Stimulated activated naive B cell treated with anti-CD40 and anti-IgM and Interleukin-4, amounts not matched to agents 10 μg/mL and 1 μg/mL and 100 μg/mL, for 72 hours (primary cell): ENCODE data around the gene PTPRF.

Experiments used
- ATAC-seq, 2 donors: fragments of 150-1000 bp; cut with Tn5 transposase; replicated peaks; 2 replicates each; pipeline ENCODE4 v1.10.0; 2021; ENCODE audit warnings: moderate library complexity in 1 of 2
- DNase-seq: peaks from one replicate; pipeline ENCODE4 v3.0.0; 2021
- H3K27ac Mint-ChIP-seq: one replicate; pipeline ENCODE4 v1.8.0; 2022; ENCODE audit warnings: mild to moderate bottlenecking, mixed read lengths
- H3K27me3 Mint-ChIP-seq, 2 donors: one replicate each; pipeline ENCODE4 v1.8.0; 2022; ENCODE audit warnings: mixed read lengths in 2 of 2
- H3K36me3 Mint-ChIP-seq, 2 donors: one replicate each; pipeline ENCODE4 v1.8.0; 2022; ENCODE audit warnings: mixed read lengths in 2 of 2, mild to moderate bottlenecking in 1 of 2
- H3K4me1 Mint-ChIP-seq, 2 donors: one replicate each; pipeline ENCODE4 v1.8.0; 2022; ENCODE audit warnings: mixed read lengths in 2 of 2, mild to moderate bottlenecking in 1 of 2
- H3K4me3 Mint-ChIP-seq, 2 donors: one replicate each; pipeline ENCODE4 v1.8.0; 2022; ENCODE audit warnings: mild to moderate bottlenecking in 2 of 2, mixed read lengths in 2 of 2, moderate library complexity in 1 of 2
- H3K9me3 Mint-ChIP-seq, 2 donors: one replicate each; pipeline ENCODE4 v1.8.0; 2022; ENCODE audit warnings: mixed read lengths in 2 of 2, mild to moderate bottlenecking in 1 of 2

The PTPRF gene

DNA sequence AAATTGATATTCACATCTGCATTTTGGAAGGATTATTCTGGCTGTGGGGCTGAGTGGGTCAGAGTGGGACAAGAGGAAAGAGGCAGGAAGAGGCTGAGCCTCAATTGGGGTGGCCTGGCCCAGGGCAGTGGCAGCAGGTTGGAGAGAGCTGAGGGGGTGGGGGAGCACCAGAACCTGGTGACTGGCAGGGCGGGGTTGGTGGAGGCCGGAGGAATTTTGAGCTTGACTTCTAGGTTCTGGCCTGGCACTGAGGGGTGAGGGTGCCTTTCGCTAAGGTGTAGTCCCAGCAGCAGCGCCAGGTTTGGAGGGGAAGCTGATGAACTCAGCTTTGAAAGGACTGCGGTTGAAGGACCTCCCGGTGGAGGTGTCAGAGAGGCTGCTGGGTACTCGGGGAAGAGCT lies 85.7 kb downstream of the PTPRF start:
- no peaks in the 10 kb centered on the region for H3K4me1 Mint-ChIP-seq
- no peaks in the 10 kb centered on the region for H3K36me3 Mint-ChIP-seq
- DNase-seq (no peak), ATAC-seq (no peak)
- no peak overlapping the region for H3K4me3 Mint-ChIP-seq
- no peak overlapping the region for H3K27ac Mint-ChIP-seq
- peaks cover 16 to 23% of the 10 kb centered on the region in 2 donors for H3K27me3 Mint-ChIP-seq
- H3K9me3 Mint-ChIP-seq, result no peaks in the 10 kb centered on the region

DNA sequence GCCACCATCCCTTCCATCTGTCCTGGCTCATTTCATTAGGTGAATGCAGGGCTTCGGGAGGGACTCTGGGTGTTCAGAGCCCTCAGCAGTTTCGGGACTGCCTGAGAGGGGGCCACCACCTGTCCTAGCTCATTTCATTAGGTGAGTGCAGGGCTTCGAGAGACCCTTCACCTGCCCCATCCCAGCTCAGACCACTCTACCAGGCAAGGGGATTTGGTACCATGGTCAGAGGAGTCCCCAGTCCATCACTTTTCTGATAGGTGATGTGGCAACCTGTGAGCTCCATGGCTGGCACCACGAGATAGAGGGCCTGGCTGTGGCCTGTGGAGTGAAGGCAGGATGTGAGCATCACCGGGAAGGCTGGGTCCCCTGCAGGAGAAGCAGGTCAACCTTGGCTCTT lies 86.3 kb downstream of the PTPRF start:
- no peak for DNase-seq
- H3K9me3 Mint-ChIP-seq, result no peaks in the 10 kb centered on the region
- H3K4me1 Mint-ChIP-seq, result no peaks in the 10 kb centered on the region
- no peak for ATAC-seq
- no peaks in the 10 kb centered on the region for H3K36me3 Mint-ChIP-seq
- H3K27me3 Mint-ChIP-seq, result peaks cover 10 to 17% of the 10 kb centered on the region in 2 donors
- H3K27ac Mint-ChIP-seq, result no peak overlapping the region
- no peak overlapping the region for H3K4me3 Mint-ChIP-seq

DNA sequence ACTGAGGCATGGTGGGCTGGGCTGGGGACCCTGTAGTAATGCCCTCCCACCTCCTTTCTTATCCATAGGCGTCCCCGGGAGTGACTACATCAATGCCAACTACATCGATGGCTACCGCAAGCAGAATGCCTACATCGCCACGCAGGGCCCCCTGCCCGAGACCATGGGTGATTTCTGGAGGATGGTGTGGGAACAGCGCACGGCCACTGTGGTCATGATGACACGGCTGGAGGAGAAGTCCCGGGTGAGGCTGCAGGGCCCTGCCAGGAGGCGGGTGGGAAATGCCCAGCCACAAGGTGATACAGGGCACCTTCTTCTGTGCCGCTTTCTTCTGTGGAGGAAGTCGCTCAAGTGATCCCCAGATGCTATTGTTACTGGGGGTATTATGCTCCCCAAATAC lies 87.0 kb downstream of the PTPRF start:
- Mint-ChIP-seq H3K27ac (no peak overlapping the region), H3K36me3 (no peaks in the 10 kb centered on the region), H3K9me3 (no peaks in the 10 kb centered on the region), H3K4me1 (no peaks in the 10 kb centered on the region), H3K27me3 (peaks cover 5 to 14% of the 10 kb centered on the region in 2 donors), H3K4me3 (no peak overlapping the region)
- no peak for DNase-seq
- ATAC-seq, result no peak

DNA sequence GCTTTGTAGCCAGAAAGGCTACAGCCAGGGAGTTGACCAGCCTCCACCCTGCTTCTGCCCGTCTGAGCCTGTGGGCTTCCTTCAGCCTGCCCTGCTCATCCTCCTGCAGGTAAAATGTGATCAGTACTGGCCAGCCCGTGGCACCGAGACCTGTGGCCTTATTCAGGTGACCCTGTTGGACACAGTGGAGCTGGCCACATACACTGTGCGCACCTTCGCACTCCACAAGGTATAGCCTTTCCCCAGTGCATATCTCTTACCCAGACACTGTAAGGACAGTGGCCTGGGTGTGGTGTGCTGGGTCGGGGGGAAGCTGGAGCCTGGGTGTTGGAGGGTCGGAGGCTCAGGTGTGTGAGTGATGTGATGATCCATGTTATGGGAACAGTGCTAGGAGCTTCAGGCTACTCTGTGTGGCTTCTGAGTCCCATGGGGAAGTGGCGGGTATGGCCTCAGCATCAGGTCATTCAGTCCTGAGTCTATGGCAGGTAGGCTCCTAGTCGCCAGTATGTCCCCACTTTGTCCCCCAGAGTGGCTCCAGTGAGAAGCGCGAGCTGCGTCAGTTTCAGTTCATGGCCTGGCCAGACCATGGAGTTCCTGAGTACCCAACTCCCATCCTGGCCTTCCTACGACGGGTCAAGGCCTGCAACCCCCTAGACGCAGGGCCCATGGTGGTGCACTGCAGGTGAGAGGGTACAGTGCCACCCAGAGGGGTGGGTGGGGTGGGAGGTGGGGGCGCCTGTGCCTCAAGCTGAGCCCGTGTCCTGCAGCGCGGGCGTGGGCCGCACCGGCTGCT lies 88.0 kb downstream of the PTPRF start:
- no peaks in the 10 kb centered on the region for H3K9me3 Mint-ChIP-seq
- ATAC-seq, result no peak
- H3K27ac Mint-ChIP-seq, result no peak overlapping the region
- no peak overlapping the region for H3K4me3 Mint-ChIP-seq
- no peak for DNase-seq
- peaks cover 0 to 9% of the 10 kb centered on the region in 2 donors for H3K27me3 Mint-ChIP-seq
- no peaks in the 10 kb centered on the region for H3K4me1 Mint-ChIP-seq
- no peaks in the 10 kb centered on the region for H3K36me3 Mint-ChIP-seq

DNA sequence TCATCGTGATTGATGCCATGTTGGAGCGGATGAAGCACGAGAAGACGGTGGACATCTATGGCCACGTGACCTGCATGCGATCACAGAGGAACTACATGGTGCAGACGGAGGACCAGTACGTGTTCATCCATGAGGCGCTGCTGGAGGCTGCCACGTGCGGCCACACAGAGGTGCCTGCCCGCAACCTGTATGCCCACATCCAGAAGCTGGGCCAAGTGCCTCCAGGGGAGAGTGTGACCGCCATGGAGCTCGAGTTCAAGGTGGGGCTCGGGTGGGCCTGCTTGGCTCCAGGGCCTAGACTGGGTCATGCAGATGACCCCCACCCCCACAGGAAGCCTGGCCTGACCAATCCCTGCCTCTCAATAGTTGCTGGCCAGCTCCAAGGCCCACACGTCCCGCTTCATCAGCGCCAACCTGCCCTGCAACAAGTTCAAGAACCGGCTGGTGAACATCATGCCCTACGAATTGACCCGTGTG lies 88.7 kb downstream of the PTPRF start:
- H3K27ac Mint-ChIP-seq, result no peak overlapping the region
- ATAC-seq (no peak), DNase-seq (no peak)
- H3K27me3 Mint-ChIP-seq, result peaks cover 0 to 9% of the 10 kb centered on the region in 2 donors
- H3K9me3 Mint-ChIP-seq, result no peaks in the 10 kb centered on the region
- H3K4me1 Mint-ChIP-seq, result no peaks in the 10 kb centered on the region
- no peak overlapping the region for H3K4me3 Mint-ChIP-seq
- H3K36me3 Mint-ChIP-seq, result no peaks in the 10 kb centered on the region

DNA sequence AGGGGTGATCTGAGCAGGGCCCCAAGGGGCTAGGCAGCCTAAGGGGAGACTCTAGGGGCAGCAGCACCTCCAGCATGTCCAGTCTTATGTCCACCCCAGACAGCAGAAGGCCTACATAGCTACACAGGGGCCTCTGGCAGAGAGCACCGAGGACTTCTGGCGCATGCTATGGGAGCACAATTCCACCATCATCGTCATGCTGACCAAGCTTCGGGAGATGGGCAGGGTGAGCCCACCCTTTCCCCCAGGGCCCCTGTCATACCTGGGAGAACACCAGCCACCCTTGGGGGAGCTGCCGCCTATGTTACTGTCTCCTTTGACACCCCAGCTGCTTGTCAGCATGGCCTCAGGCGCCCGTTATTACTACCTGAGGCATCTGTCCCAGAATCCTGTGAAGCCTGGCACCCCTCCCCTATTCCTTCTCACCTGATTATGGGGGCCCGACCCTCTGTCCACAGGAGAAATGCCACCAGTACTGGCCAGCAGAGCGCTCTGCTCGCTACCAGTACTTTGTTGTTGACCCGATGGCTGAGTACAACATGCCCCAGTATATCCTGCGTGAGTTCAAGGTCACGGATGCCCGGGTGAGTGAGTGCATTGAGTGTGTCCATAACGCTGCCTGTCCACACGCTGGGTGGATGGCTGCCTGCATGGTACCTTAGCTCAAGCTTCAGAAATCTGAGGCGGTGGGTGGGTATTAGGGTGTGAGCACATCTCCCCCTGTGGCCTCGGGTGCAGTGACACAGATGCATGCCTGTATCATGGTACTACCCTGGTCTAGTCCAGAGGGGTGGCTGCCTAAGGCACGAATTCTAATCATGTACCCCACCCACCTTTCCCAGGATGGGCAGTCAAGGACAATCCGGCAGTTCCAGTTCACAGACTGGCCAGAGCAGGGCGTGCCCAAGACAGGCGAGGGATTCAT lies 89.6 kb downstream of the PTPRF start:
- Mint-ChIP-seq H3K27me3 (peaks cover 0 to 9% of the 10 kb centered on the region in 2 donors), H3K36me3 (no peaks in the 10 kb centered on the region), H3K4me3 (no peak overlapping the region), H3K4me1 (no peaks in the 10 kb centered on the region), H3K9me3 (no peaks in the 10 kb centered on the region), H3K27ac (no peak overlapping the region)
- DNase-seq (no peak), ATAC-seq (no peak)

DNA sequence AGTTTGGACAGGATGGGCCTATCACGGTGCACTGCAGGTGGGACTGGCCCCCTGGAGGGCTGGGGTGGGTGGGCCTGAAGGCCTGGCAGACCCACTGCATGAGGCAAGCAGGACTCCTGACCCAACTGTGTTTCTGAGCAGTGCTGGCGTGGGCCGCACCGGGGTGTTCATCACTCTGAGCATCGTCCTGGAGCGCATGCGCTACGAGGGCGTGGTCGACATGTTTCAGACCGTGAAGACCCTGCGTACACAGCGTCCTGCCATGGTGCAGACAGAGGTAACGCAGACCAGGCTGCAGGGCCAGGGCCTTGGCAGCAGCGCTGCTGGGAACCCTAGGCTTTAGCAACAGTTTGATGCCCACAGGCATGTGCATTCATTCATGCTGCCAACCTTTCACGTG lies 90.3 kb downstream of the PTPRF start:
- no peak for ATAC-seq

DNA sequence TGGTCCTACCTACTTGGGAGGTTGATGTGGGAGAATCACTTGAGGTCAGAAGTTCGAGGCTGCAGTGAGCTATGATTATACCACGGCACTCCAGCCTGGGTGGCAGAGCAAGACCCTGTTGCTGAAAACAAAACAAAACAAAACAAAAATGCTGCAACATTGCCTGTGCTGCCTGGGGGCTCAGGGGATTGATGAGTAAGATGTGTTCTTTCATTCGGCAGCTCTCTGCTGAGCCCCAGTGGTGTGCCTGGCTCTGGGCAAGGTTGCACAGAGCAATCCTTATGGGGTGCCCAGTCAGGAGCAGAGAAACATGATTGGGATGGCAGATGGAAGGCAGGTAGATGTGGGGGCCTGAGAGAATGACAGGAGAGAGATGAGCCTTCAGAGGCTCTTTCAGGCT lies 90.7 kb downstream of the PTPRF start:
- no peaks in the 10 kb centered on the region for H3K9me3 Mint-ChIP-seq
- H3K4me3 Mint-ChIP-seq, result no peak overlapping the region

More for the DNA sequence above, 90.3 kb downstream of the PTPRF start:
- no peak overlapping the region for H3K4me3 Mint-ChIP-seq
- H3K36me3 Mint-ChIP-seq, result no peaks in the 10 kb centered on the region
- peaks cover under 1 to 11% of the 10 kb centered on the region in 2 donors for H3K27me3 Mint-ChIP-seq
- no peaks in the 10 kb centered on the region for H3K9me3 Mint-ChIP-seq
- no peak overlapping the region for H3K27ac Mint-ChIP-seq
- H3K4me1 Mint-ChIP-seq, result no peaks in the 10 kb centered on the region
- no peak for DNase-seq

DNA sequence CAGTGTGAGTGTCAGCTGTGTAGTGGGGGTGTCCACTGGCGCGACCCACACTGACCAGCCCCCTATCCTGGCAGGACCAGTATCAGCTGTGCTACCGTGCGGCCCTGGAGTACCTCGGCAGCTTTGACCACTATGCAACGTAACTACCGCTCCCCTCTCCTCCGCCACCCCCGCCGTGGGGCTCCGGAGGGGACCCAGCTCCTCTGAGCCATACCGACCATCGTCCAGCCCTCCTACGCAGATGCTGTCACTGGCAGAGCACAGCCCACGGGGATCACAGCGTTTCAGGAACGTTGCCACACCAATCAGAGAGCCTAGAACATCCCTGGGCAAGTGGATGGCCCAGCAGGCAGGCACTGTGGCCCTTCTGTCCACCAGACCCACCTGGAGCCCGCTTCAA lies 91.2 kb downstream of the PTPRF start:
- no peak overlapping the region for H3K27ac Mint-ChIP-seq
- peaks cover 7 to 9% of the 10 kb centered on the region in 2 donors for H3K27me3 Mint-ChIP-seq
- no peak for ATAC-seq
- DNase-seq, result no peak
- no peak overlapping the region for H3K4me3 Mint-ChIP-seq
- no peaks in the 10 kb centered on the region for H3K36me3 Mint-ChIP-seq
- no peaks in the 10 kb centered on the region for H3K4me1 Mint-ChIP-seq
- no peaks in the 10 kb centered on the region for H3K9me3 Mint-ChIP-seq

More for the DNA sequence above, 90.7 kb downstream of the PTPRF start:
- ATAC-seq, result no peak
- no peaks in the 10 kb centered on the region for H3K36me3 Mint-ChIP-seq
- no peak for DNase-seq
- no peaks in the 10 kb centered on the region for H3K4me1 Mint-ChIP-seq
- H3K27me3 Mint-ChIP-seq, result peaks cover 5 to 10% of the 10 kb centered on the region in 2 donors
- H3K27ac Mint-ChIP-seq, result no peak overlapping the region

DNA sequence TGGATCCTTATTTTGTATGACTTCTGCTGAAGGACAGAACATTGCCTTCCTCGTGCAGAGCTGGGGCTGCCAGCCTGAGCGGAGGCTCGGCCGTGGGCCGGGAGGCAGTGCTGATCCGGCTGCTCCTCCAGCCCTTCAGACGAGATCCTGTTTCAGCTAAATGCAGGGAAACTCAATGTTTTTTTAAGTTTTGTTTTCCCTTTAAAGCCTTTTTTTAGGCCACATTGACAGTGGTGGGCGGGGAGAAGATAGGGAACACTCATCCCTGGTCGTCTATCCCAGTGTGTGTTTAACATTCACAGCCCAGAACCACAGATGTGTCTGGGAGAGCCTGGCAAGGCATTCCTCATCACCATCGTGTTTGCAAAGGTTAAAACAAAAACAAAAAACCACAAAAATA lies 91.8 kb downstream of the PTPRF start:
- no peaks in the 10 kb centered on the region for H3K4me1 Mint-ChIP-seq
- H3K4me3 Mint-ChIP-seq, result no peak overlapping the region
- peaks cover 7 to 11% of the 10 kb centered on the region in 2 donors for H3K27me3 Mint-ChIP-seq
- no peaks in the 10 kb centered on the region for H3K36me3 Mint-ChIP-seq
- ATAC-seq (no peak), DNase-seq (no peak)
- H3K9me3 Mint-ChIP-seq, result no peaks in the 10 kb centered on the region
- H3K27ac Mint-ChIP-seq, result no peak overlapping the region

DNA sequence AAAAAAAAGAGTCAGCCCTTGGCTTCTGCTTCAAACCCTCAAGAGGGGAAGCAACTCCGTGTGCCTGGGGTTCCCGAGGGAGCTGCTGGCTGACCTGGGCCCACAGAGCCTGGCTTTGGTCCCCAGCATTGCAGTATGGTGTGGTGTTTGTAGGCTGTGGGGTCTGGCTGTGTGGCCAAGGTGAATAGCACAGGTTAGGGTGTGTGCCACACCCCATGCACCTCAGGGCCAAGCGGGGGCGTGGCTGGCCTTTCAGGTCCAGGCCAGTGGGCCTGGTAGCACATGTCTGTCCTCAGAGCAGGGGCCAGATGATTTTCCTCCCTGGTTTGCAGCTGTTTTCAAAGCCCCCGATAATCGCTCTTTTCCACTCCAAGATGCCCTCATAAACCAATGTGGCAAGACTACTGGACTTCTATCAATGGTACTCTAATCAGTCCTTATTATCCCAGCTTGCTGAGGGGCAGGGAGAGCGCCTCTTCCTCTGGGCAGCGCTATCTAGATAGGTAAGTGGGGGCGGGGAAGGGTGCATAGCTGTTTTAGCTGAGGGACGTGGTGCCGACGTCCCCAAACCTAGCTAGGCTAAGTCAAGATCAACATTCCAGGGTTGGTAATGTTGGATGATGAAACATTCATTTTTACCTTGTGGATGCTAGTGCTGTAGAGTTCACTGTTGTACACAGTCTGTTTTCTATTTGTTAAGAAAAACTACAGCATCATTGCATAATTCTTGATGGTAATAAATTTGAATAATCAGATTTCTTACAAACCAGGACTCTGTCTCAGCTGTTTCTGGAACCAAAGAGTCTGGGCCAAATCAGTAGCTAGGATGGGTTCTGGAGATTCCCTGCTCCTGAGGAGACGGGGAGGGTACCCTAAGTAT lies 92.5 kb downstream of the PTPRF start:
- no peak for DNase-seq
- Mint-ChIP-seq H3K36me3 (no peaks in the 10 kb centered on the region), H3K9me3 (no peaks in the 10 kb centered on the region), H3K27me3 (peaks cover 7 to 11% of the 10 kb centered on the region in 2 donors), H3K4me3 (no peak overlapping the region), H3K27ac (no peak overlapping the region), H3K4me1 (no peaks in the 10 kb centered on the region)
- ATAC-seq, result no peak

DNA sequence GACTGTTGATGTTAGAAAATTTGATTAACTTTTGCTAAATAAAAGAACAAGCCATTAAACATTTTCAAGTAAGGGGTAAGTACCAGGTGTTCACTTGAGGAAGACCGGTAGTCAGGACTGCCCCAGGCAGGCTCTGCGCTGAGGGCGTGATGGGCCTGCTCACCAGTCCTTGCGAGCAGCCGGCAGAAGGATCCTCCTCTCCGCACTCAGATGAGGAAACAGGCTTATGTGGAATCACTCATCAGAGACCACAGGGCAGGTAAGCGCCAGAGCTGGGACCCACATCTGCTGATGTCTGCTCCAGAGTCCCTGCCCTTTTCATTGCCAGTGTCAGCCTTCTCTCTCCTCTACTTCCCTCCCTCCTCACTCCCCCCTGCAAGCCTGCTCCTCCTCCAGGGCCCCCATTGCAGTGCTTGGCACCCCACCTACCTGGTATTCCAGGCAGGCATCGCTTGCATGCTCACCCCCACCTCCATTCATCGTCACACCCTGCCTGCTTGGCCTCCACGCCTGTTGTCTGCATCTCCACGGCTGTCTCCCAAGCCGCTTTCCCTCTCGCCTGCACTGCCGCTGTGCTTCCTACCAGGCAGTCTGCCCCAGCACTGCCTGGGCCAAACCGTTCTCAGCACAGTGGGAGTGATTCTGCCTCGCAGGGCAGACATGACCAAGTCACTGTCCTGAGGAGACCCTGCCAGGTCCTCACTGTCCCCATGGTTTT lies 94.5 kb downstream of the PTPRF start:
- DNase-seq (no peak), ATAC-seq (no peak)
- H3K27me3 Mint-ChIP-seq, result peaks cover 7 to 11% of the 10 kb centered on the region in 2 donors
- peaks cover 0 to 1% of the 10 kb centered on the region in 2 donors for H3K4me1 Mint-ChIP-seq
- no peaks in the 10 kb centered on the region for H3K36me3 Mint-ChIP-seq
- no peak overlapping the region for H3K4me3 Mint-ChIP-seq
- H3K9me3 Mint-ChIP-seq, result no peaks in the 10 kb centered on the region
- H3K27ac Mint-ChIP-seq, result no peak overlapping the region

DNA sequence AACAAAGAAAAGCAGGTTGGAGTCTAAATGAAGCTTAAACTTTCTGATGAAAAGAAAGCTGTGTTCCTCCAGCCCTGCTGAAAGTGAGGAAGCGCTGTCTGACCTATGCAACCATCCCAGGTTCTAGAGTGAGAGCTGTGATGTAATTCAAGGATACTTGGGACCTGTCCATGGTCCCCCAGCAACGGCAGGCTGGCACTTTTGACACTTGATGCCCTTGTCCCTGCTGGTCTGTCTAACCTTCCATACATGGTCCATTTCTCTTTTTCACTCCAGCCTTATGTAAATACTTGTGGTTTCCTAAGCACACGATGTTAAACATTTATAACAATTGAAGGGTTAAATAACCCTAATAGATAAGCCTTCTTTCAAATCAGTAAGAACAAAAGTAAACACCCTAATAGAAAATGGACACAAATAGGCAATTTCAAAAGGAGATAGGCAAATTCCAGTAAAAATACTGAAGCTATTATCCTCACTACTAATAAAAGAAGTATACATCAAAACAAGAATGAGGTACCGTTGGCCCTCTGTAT lies 101.5 kb downstream of the PTPRF start:
- Mint-ChIP-seq H3K9me3 (no peaks in the 10 kb centered on the region), H3K4me1 (peaks cover 0 to 1% of the 10 kb centered on the region in 2 donors)

More for the DNA sequence above, 101.5 kb downstream of the PTPRF start:
- DNase-seq (no peak), ATAC-seq (no peak)
- H3K27ac Mint-ChIP-seq, result no peak overlapping the region
- peaks cover 12 to 14% of the 10 kb centered on the region in 2 donors for H3K27me3 Mint-ChIP-seq
- H3K4me3 Mint-ChIP-seq, result no peak overlapping the region
- no peaks in the 10 kb centered on the region for H3K36me3 Mint-ChIP-seq
